ENCODE measurements around the gene CAPZB.

The CAPZB gene

DNA sequence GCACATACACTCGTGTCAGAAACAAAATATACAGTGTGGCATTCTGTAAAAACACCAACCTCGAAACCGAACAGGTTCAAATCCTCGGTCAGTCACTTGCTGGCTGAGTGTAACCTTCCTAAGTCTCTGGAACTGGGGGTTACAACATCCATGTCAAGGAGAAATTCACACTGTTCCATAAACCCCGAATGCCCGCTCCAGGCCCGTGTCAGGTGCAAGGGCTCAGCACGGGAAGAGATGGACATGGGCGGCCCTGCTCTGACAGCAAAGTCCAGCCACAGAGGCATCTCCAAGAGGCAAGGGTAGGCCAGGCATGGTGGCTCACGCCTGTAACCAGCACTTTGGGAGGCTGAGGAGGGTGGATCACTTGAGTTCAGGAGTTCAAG lies 93.8 kb downstream of the CAPZB start:
- TF ChIP-seq POLR2AphosphoS5 (IDR thresholded peaks at IDR 0.05; ENCODE audit: borderline replicate concordance, low read depth, low read length) (no peak), EZH2 (IDR thresholded peaks at IDR 0.05) (no peak), FOXP2 (optimal IDR thresholded peaks at IDR 0.05; ENCODE audit: control extremely low read depth, extremely low read length, insufficient read depth) (no peak)
- Histone ChIP-seq H3K4me3 (peak overlapping the region; percentile 71), H3K9ac (ENCODE audit: insufficient read length) (peak overlapping the region; percentile 50), H3K27ac (peak overlapping the region; percentile 67), H3K36me3 (ENCODE audit: insufficient read depth, low read length) (no peaks in the 10 kb centered on the region), H3K9me3 (ENCODE audit: low read depth, low read length) (no peaks in the 10 kb centered on the region)
- no peak for DNase-seq (ENCODE audit: low read depth, low spot score)

DNA sequence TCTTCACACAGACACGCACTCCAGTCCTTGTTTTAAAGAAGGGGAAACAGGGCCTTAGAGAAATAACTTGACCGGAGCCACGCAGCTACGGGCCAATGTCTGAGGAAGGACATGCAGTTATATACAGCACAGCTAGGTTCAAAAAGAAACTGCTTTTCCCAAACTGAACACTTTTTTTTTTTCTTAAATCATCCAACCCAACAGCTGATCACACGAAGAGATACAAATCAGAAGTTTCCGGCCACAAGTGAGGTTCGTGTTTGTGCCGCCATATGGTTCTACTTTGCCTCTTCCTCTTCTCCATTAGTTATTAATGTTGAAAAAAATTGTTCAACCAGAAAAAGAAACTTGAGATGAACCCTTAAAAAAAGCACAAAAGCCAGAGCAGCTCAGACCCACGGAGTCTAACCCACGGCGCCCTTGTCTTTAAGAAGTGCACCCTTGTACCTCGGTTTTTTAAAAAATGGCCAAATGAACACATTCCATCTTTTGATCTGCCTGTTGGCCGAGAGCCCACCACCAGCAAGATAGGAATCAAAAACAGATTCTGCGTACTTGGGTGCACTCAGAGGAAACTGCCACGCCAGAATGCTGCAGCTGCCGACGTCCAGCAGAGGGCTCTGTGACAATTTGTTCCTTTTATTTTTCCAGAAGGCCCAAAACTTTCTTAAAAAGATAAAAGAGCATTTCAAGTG lies 94.3 kb downstream of the CAPZB start:
- H3K9me3 ChIP-seq (ENCODE audit: low read depth, low read length) = no peaks in the 10 kb centered on the region
- peak; percentile 87 for DNase-seq (ENCODE audit: low read depth, low spot score)
- peak overlapping the region; percentile 71 for H3K4me3 ChIP-seq
- no peak for TF ChIP-seq EZH2 (IDR thresholded peaks at IDR 0.05)
- peak; percentile 61; the same call in 1 of the 2 replicates for TF ChIP-seq POLR2AphosphoS5 (IDR thresholded peaks at IDR 0.05; ENCODE audit: borderline replicate concordance, low read depth, low read length)
- H3K27ac ChIP-seq = peak overlapping the region; percentile 67
- no peaks in the 10 kb centered on the region for H3K36me3 ChIP-seq (ENCODE audit: insufficient read depth, low read length)
- peak overlapping the region; percentile 50 for H3K9ac ChIP-seq (ENCODE audit: insufficient read length)

DNA sequence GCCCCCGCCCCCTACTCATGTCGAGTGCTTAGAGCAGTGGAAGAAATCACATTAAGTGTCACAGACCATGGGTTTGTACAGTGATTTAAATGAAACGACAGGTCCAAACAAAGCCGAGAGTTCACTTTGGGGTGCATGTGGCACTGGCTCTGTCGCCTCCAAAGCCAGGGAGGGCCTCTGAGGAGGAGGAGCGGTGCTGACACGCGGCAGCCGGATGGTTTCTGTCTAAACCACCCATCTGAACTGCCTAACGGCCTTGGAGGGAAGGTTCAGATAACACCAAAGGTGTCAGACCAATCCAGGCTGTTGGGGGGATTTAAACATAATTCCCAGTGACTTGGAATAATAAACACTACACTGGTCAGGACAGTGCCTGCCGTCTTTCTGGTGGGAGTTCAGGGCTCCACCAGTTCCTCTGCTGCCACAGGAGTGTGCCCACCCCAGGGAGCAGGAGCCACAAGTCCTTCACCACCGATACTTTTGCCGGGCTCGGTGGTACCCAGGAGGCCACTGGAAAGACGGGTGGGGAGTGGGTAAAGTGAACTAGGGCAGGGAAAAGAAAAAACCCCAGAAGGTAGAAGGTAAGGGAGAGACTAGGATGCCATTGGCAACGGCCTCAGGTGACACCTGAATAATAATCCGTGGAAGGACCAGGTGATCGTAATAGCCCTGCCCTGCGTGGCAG lies 95.0 kb downstream of the CAPZB start:
- no peaks in the 10 kb centered on the region for H3K9me3 ChIP-seq (ENCODE audit: low read depth, low read length)
- TF ChIP-seq POLR2AphosphoS5 (IDR thresholded peaks at IDR 0.05; ENCODE audit: borderline replicate concordance, low read depth, low read length) = no peak
- TF ChIP-seq FOXP2 (optimal IDR thresholded peaks at IDR 0.05; ENCODE audit: control extremely low read depth, extremely low read length, insufficient read depth) = no peak
- TF ChIP-seq EZH2 (IDR thresholded peaks at IDR 0.05) = no peak
- H3K36me3 ChIP-seq (ENCODE audit: insufficient read depth, low read length) = no peaks in the 10 kb centered on the region; the same call in 1 of the 2 replicates
- no peak for DNase-seq (ENCODE audit: low read depth, low spot score)
- peak overlapping the region; percentile 67; the same call in 1 of the 2 replicates for H3K27ac ChIP-seq
- peak overlapping the region; percentile 71 for H3K4me3 ChIP-seq
- no peak overlapping the region for H3K9ac ChIP-seq (ENCODE audit: insufficient read length)

DNA sequence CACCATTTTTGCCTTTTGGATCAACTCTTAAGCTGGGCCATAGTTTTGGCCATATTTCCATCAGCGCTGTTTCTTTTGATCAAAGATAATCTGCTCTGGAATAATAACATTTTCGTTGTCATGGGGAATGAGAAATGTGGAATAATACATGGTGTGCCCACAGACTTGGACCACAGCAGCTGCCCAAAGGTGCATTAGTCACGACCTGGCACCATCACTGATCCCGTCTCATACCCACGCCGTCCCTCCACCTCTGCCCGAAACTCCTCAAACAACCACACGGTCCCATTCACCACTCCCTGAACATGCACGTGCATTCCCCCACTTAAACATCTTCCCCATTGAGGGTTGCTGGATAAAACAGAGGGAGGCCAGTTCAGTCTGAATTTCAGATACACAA lies 96.4 kb downstream of the CAPZB start:
- no peak for TF ChIP-seq FOXP2 (optimal IDR thresholded peaks at IDR 0.05; ENCODE audit: control extremely low read depth, extremely low read length, insufficient read depth)
- TF ChIP-seq POLR2AphosphoS5 (IDR thresholded peaks at IDR 0.05; ENCODE audit: borderline replicate concordance, low read depth, low read length) = no peak
- TF ChIP-seq EZH2 (IDR thresholded peaks at IDR 0.05) = no peak
- Histone ChIP-seq H3K4me3 (no peak overlapping the region), H3K9me3 (ENCODE audit: low read depth, low read length) (no peaks in the 10 kb centered on the region), H3K36me3 (ENCODE audit: insufficient read depth, low read length) (peaks cover 4% of the 10 kb centered on the region; the same call in 1 of the 2 replicates), H3K27ac (no peak overlapping the region), H3K9ac (ENCODE audit: insufficient read length) (no peak overlapping the region)
- DNase-seq (ENCODE audit: low read depth, low spot score) = no peak

DNA sequence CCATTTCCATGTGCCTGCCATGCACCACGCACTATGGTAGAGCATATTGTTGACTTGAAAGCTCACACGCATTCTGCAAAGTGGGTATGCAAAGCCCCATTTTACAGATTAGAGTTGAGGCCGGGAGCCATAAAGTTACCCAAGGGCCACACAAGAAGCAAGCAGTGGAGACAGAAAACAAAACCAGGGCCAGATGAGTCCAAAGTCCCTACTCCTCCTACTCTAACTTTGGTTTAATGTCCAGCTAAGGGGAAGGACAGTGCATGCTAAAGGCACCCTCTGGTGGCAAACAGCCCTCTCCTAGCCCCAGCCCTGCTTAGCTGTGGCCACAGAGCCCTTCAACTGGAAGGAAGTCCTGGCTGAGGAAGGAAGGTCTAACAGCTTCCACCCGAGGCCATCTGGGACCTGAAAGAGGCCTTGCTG lies 98.3 kb downstream of the CAPZB start:
- Histone ChIP-seq H3K9me3 (ENCODE audit: low read depth, low read length) (no peaks in the 10 kb centered on the region), H3K9ac (ENCODE audit: insufficient read length) (no peak overlapping the region), H3K36me3 (ENCODE audit: insufficient read depth, low read length) (peaks cover 4% of the 10 kb centered on the region; the same call in 1 of the 2 replicates), H3K27ac (no peak overlapping the region), H3K4me3 (no peak overlapping the region)
- TF ChIP-seq FOXP2 (optimal IDR thresholded peaks at IDR 0.05; ENCODE audit: control extremely low read depth, extremely low read length, insufficient read depth) (no peak), EZH2 (IDR thresholded peaks at IDR 0.05) (no peak), POLR2AphosphoS5 (IDR thresholded peaks at IDR 0.05; ENCODE audit: borderline replicate concordance, low read depth, low read length) (no peak)
- DNase-seq (ENCODE audit: low read depth, low spot score) = no peak

DNA sequence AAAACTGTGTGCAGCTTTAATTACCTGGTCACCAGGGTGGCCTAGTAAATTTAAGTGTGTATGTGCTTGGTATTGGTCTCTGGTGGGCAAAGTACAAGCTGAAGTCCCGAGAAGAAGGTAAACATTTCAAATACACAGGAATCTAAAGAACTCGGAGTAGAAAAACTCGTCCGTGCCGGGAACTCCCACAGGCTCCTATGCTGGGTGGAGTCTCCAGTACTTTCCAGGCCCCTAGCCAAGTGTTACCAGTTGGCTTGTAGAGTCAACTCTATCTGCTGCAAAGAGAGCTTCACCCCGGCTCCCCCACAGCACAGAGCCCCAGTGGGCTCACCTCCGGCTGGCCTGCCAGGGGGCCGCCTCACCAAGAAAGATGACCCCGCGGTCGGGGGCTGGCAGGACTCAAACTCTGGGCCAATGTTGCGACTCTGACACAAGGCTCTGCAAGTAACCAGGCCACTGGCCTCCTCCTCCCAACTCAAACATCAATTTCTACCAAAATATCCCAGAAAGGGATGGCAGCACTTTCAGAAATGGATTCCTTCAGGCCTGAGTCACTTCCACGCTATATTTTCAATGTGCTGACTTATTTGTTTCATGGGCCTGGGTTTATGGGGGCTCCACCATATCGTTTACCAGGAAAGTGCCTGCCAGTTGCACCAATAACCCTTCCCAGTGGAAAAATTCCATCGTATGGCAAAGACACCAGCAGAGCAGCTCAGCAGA lies 99.3 kb downstream of the CAPZB start:
- no peak for DNase-seq (ENCODE audit: low read depth, low spot score)
- Histone ChIP-seq H3K9me3 (ENCODE audit: low read depth, low read length) (no peaks in the 10 kb centered on the region), H3K27ac (no peak overlapping the region), H3K36me3 (ENCODE audit: insufficient read depth, low read length) (peaks cover 4% of the 10 kb centered on the region; the same call in 1 of the 2 replicates), H3K4me3 (no peak overlapping the region), H3K9ac (ENCODE audit: insufficient read length) (no peak overlapping the region)
- TF ChIP-seq FOXP2 (optimal IDR thresholded peaks at IDR 0.05; ENCODE audit: control extremely low read depth, extremely low read length, insufficient read depth) (no peak), EZH2 (IDR thresholded peaks at IDR 0.05) (no peak), POLR2AphosphoS5 (IDR thresholded peaks at IDR 0.05; ENCODE audit: borderline replicate concordance, low read depth, low read length) (no peak)

DNA sequence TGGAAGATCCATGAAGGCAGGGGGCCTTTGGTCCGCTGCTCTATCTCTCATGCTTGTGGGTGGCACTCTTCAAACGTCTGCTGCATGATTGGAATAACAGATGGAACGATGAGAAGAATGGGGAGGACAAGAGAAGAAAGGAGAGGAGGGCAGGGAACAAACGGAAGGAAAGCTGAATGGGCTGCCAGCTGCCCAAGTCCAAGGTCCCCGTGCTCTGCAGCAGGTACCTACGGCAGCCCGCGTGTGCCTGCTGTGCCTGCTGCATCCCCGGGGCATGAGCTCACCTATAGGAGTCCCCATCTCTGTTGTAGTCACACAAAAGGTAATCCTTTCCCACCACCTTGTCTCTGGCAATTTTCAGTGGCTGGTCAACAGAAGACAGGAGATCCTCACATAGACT lies 100.1 kb downstream of the CAPZB start:
- Histone ChIP-seq H3K4me3 (no peak overlapping the region), H3K9me3 (ENCODE audit: low read depth, low read length) (no peaks in the 10 kb centered on the region), H3K9ac (ENCODE audit: insufficient read length) (no peak overlapping the region), H3K27ac (no peak overlapping the region), H3K36me3 (ENCODE audit: insufficient read depth, low read length) (peaks cover 4% of the 10 kb centered on the region; the same call in 1 of the 2 replicates)
- DNase-seq (ENCODE audit: low read depth, low spot score) = no peak
- TF ChIP-seq POLR2AphosphoS5 (IDR thresholded peaks at IDR 0.05; ENCODE audit: borderline replicate concordance, low read depth, low read length) (no peak), EZH2 (IDR thresholded peaks at IDR 0.05) (no peak), FOXP2 (optimal IDR thresholded peaks at IDR 0.05; ENCODE audit: control extremely low read depth, extremely low read length, insufficient read depth) (no peak)

DNA sequence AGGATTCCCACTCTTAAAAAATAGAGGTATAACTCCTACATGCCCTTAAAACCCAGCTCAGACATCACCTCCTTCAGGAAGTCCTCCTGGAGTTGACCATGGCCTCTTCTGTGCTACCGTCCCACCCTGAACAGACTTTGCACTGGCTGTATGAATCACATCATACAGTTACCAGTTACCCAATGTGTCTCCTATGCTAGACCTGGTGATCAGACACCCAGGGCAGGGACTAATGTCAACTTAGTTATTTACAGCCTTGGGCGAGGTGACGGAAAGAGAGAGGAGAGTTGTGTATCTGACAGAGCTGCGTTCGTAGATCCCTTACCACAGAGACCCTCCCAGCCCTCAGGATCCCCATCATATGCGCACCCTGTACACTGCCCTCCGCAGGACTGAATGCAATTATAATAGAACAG lies 100.6 kb downstream of the CAPZB start:
- peaks cover 4% of the 10 kb centered on the region; the same call in 1 of the 2 replicates for H3K36me3 ChIP-seq (ENCODE audit: insufficient read depth, low read length)
- H3K4me3 ChIP-seq = no peak overlapping the region
- no peak overlapping the region for H3K27ac ChIP-seq
- H3K9me3 ChIP-seq (ENCODE audit: low read depth, low read length) = no peaks in the 10 kb centered on the region
- no peak for DNase-seq (ENCODE audit: low read depth, low spot score)
- H3K9ac ChIP-seq (ENCODE audit: insufficient read length) = no peak overlapping the region
- no peak for TF ChIP-seq EZH2 (IDR thresholded peaks at IDR 0.05)
- no peak for TF ChIP-seq POLR2AphosphoS5 (IDR thresholded peaks at IDR 0.05; ENCODE audit: borderline replicate concordance, low read depth, low read length)
- TF ChIP-seq FOXP2 (optimal IDR thresholded peaks at IDR 0.05; ENCODE audit: control extremely low read depth, extremely low read length, insufficient read depth) = no peak

All from SK-N-MC (cell line).